ENCODE measurements around the gene PANK3. TPM values are rescaled to one million over a fixed set of nuclear protein-coding genes. Genes with fewer than 3 reads are reported as not detected.

Gene PANK3
- total and polyA plus RNA-seq, 4 donors: 10.9 to 79.4 (median 42.4) TPM

DNA sequence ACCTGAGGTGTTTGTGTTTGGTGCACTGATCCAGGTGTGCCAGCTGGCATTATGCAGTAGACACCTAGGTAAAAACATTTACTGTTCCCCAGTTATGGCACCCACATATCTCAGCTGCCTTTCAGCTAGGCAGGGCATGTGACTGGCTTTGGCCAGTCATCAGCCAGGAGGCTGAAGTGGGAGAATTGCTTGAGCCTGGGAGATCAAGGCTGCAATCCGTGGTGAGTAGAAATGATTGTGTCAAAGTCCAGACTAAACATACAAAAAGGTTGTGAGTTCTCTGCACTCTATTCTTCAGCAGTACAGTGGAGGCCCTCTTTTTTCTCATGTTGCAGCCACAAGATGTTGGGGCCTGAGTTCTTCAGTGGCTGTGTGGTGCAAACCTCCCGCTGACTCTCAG, 53.3 kb downstream of the PANK3 start:
- peaks cover 0 to 8% (median 0%) of the 10 kb centered on the region in 4 donors for H3K36me3 ChIP-seq (ENCODE audit: control insufficient read depth in 4 of 4, insufficient read depth in 3 of 4, low read depth in 1 of 4, low read length in 3 of 4)
- H3K4me3 ChIP-seq (ENCODE audit: low read depth in 1 of 3, low read length in 3 of 3): no peak overlapping the region
- peaks cover 3 to 8% (median 4%) of the 10 kb centered on the region in 4 donors for H3K4me1 ChIP-seq (ENCODE audit: control insufficient read depth in 4 of 4, insufficient read depth in 4 of 4, low read length in 3 of 4)
- peaks cover 0 to 4% (median 0%) of the 10 kb centered on the region in 4 donors for H3K27me3 ChIP-seq (ENCODE audit: control insufficient read depth in 4 of 4, insufficient read depth in 4 of 4, low read length in 3 of 4)
- H3K9ac ChIP-seq (ENCODE audit: low read depth in 1 of 2, low read length in 2 of 2): no peak overlapping the region
- TF ChIP-seq YY1 (IDR thresholded peaks at IDR 0.05) (no peak), FOXA2 (IDR thresholded peaks at IDR 0.05) (no peak), GABPA (IDR thresholded peaks at IDR 0.05 in 1 of 2, conservative IDR thresholded peaks at IDR 0.05 in 1 of 2) (no peak), HNF4A (conservative IDR thresholded peaks at IDR 0.05) (peak; percentile 23 to 43)
- TF ChIP-seq, protein P1, sequence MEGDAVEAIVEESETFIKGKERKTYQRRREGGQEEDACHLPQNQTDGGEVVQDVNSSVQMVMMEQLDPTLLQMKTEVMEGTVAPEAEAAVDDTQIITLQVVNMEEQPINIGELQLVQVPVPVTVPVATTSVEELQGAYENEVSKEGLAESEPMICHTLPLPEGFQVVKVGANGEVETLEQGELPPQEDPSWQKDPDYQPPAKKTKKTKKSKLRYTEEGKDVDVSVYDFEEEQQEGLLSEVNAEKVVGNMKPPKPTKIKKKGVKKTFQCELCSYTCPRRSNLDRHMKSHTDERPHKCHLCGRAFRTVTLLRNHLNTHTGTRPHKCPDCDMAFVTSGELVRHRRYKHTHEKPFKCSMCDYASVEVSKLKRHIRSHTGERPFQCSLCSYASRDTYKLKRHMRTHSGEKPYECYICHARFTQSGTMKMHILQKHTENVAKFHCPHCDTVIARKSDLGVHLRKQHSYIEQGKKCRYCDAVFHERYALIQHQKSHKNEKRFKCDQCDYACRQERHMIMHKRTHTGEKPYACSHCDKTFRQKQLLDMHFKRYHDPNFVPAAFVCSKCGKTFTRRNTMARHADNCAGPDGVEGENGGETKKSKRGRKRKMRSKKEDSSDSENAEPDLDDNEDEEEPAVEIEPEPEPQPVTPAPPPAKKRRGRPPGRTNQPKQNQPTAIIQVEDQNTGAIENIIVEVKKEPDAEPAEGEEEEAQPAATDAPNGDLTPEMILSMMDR (IDR thresholded peaks at IDR 0.05; ENCODE audit: low read depth, low read length, missing input control): no peak
- 54% methylated on average over 2 of the region's 2 CpGs for WGBS
- no peak overlapping the region for H3K27ac ChIP-seq (ENCODE audit: low read depth in 1 of 2, low read length in 2 of 2)
- H3K9me3 ChIP-seq (ENCODE audit: control insufficient read depth in 4 of 4, low read length in 3 of 4): peaks cover 0 to 7% (median under 1%) of the 10 kb centered on the region in 4 donors
- no peak for DNase-seq (ENCODE audit: low spot score)

DNA sequence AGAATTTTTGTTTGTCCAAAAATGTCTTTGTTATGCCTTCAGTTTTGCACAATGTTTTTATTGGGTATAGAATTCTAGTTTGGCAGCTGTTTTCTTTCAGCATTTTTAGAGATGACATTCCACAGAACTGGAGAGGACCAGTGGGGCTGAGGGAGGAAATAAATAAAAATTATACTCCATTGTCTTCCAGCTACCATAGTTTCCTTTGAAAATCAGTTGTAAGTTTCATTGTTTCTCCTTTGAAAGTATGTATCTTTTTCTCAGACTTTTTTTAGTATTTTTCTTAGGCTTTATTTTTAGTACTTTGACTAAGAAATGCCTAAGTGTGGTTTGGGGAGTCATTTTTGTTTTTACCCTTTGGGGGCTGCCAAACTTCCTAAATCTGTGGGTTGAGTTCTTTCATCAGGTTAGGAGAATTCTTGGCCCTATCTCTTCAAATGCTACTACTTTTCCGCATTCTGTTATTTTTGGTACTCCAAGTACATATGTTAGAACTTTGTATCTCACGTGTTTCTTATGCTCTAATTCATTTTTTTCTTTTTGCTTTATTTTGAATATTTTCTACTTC, 65.2 kb downstream of the PANK3 start:
- WGBS: 100% methylated on average over 2 of the region's 2 CpGs
- H3K27me3 ChIP-seq (ENCODE audit: control insufficient read depth in 4 of 4, insufficient read depth in 4 of 4, low read length in 3 of 4): no peaks in the 10 kb centered on the region
- peaks cover 0 to 4% (median under 1%) of the 10 kb centered on the region in 4 donors for H3K9me3 ChIP-seq (ENCODE audit: control insufficient read depth in 4 of 4, low read length in 3 of 4)
- TF ChIP-seq GABPA (IDR thresholded peaks at IDR 0.05 in 1 of 2, conservative IDR thresholded peaks at IDR 0.05 in 1 of 2) (no peak), YY1 (IDR thresholded peaks at IDR 0.05) (no peak), TAF1 (conservative IDR thresholded peaks at IDR 0.05) (no peak), FOXA2 (IDR thresholded peaks at IDR 0.05) (no peak), NR2F2 (IDR thresholded peaks at IDR 0.05) (no peak), JUND (IDR thresholded peaks at IDR 0.05) (no peak), RXRA (IDR thresholded peaks at IDR 0.05) (no peak), HNF4G (IDR thresholded peaks at IDR 0.05) (no peak), RAD21 (IDR thresholded peaks at IDR 0.05) (no peak), FOXA1 (IDR thresholded peaks at IDR 0.05) (no peak), SP1 (IDR thresholded peaks at IDR 0.05) (no peak), HNF4A (conservative IDR thresholded peaks at IDR 0.05) (no peak), EGR1 (IDR thresholded peaks at IDR 0.05; ENCODE audit: low read depth in 2 of 2) (no peak)
- TF ChIP-seq, protein P1 (IDR thresholded peaks at IDR 0.05; ENCODE audit: low read depth, low read length, missing input control): no peak
- TF ChIP-seq, protein P2, sequence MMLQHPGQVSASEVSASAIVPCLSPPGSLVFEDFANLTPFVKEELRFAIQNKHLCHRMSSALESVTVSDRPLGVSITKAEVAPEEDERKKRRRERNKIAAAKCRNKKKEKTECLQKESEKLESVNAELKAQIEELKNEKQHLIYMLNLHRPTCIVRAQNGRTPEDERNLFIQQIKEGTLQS (IDR thresholded peaks at IDR 0.05): no peak
- TF ChIP-seq, protein P3, sequence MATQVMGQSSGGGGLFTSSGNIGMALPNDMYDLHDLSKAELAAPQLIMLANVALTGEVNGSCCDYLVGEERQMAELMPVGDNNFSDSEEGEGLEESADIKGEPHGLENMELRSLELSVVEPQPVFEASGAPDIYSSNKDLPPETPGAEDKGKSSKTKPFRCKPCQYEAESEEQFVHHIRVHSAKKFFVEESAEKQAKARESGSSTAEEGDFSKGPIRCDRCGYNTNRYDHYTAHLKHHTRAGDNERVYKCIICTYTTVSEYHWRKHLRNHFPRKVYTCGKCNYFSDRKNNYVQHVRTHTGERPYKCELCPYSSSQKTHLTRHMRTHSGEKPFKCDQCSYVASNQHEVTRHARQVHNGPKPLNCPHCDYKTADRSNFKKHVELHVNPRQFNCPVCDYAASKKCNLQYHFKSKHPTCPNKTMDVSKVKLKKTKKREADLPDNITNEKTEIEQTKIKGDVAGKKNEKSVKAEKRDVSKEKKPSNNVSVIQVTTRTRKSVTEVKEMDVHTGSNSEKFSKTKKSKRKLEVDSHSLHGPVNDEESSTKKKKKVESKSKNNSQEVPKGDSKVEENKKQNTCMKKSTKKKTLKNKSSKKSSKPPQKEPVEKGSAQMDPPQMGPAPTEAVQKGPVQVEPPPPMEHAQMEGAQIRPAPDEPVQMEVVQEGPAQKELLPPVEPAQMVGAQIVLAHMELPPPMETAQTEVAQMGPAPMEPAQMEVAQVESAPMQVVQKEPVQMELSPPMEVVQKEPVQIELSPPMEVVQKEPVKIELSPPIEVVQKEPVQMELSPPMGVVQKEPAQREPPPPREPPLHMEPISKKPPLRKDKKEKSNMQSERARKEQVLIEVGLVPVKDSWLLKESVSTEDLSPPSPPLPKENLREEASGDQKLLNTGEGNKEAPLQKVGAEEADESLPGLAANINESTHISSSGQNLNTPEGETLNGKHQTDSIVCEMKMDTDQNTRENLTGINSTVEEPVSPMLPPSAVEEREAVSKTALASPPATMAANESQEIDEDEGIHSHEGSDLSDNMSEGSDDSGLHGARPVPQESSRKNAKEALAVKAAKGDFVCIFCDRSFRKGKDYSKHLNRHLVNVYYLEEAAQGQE (IDR thresholded peaks at IDR 0.05): no peak
- TF ChIP-seq, protein P4, sequence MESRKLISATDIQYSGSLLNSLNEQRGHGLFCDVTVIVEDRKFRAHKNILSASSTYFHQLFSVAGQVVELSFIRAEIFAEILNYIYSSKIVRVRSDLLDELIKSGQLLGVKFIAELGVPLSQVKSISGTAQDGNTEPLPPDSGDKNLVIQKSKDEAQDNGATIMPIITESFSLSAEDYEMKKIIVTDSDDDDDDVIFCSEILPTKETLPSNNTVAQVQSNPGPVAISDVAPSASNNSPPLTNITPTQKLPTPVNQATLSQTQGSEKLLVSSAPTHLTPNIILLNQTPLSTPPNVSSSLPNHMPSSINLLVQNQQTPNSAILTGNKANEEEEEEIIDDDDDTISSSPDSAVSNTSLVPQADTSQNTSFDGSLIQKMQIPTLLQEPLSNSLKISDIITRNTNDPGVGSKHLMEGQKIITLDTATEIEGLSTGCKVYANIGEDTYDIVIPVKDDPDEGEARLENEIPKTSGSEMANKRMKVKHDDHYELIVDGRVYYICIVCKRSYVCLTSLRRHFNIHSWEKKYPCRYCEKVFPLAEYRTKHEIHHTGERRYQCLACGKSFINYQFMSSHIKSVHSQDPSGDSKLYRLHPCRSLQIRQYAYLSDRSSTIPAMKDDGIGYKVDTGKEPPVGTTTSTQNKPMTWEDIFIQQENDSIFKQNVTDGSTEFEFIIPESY (IDR thresholded peaks at IDR 0.05): no peak
- TF ChIP-seq, protein P5, sequence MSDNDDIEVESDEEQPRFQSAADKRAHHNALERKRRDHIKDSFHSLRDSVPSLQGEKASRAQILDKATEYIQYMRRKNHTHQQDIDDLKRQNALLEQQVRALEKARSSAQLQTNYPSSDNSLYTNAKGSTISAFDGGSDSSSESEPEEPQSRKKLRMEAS (IDR thresholded peaks at IDR 0.05): no peak
- no peak overlapping the region for H3K27ac ChIP-seq (ENCODE audit: low read depth in 1 of 2, low read length in 2 of 2)
- H3K36me3 ChIP-seq (ENCODE audit: control insufficient read depth in 4 of 4, insufficient read depth in 3 of 4, low read depth in 1 of 4, low read length in 3 of 4): peaks cover 16 to 88% (median 75%) of the 10 kb centered on the region in 4 donors
- DNase-seq (ENCODE audit: low spot score): no peak
- H3K4me1 ChIP-seq (ENCODE audit: control insufficient read depth in 4 of 4, insufficient read depth in 4 of 4, low read length in 3 of 4): no peaks in the 10 kb centered on the region
- H3K9ac ChIP-seq (ENCODE audit: low read depth in 1 of 2, low read length in 2 of 2): no peak overlapping the region
- H3K4me3 ChIP-seq (ENCODE audit: low read depth in 1 of 3, low read length in 3 of 3): no peak overlapping the region

Data from liver (tissue), 9 donors.